Mucosa of rectum (tissue), 2 donors: ENCODE data around the gene DUSP15.

Experiments used
- H3K27ac ChIP-seq, 2 donors: one replicate each; pipeline ENCODE4 v1.7.0; 2013; ENCODE audit warnings: inconsistent platforms in 2 of 2, low read depth in 2 of 2, low read length in 2 of 2
- H3K27me3 ChIP-seq, 2 donors: one replicate each; pipeline ENCODE4 v1.7.0; 2013; ENCODE audit warnings: low read length in 2 of 2; ENCODE audit not compliant: control insufficient read depth in 2 of 2, insufficient read depth in 2 of 2
- H3K36me3 ChIP-seq, 2 donors: one replicate each; pipeline ENCODE4 v1.7.0; 2013; ENCODE audit warnings: low read length in 2 of 2; ENCODE audit not compliant: control insufficient read depth in 2 of 2, insufficient read depth in 2 of 2
- H3K4me1 ChIP-seq, 2 donors: one replicate each; pipeline ENCODE4 v1.7.0; 2013; ENCODE audit warnings: low read length in 2 of 2, mild to moderate bottlenecking in 1 of 2; ENCODE audit not compliant: control insufficient read depth in 2 of 2, insufficient read depth in 2 of 2
- H3K4me3 ChIP-seq, 2 donors: one replicate each; pipeline ENCODE4 v1.7.0; 2013; ENCODE audit warnings: low read length in 2 of 2
- H3K9ac ChIP-seq, 2 donors: one replicate each; pipeline ENCODE4 v1.7.0; 2013; ENCODE audit warnings: low read length in 2 of 2, low read depth in 1 of 2, mild to moderate bottlenecking in 1 of 2
- H3K9me3 ChIP-seq, 2 donors: one replicate each; pipeline ENCODE4 v1.7.0; 2013; ENCODE audit warnings: low read length in 2 of 2; ENCODE audit not compliant: control insufficient read depth in 2 of 2
- donor health status: healthy.
- donor health status: Normal muscosa, but diverticular disease.

Gene DUSP15

GRCh38 chr20:31859998-31860380 is 10.3 kb downstream of the DUSP15 start:
- peaks cover 18 to 24% of the 10 kb centered on the region in 2 donors for H3K27me3 ChIP-seq
- H3K27ac ChIP-seq: no peak overlapping the region
- peak overlapping the region in 1 of 2 donors; percentile 23 for H3K4me3 ChIP-seq
- H3K4me1 ChIP-seq: peaks cover 7 to 8% of the 10 kb centered on the region in 2 donors
- H3K9ac ChIP-seq: no peak overlapping the region
- no peaks in the 10 kb centered on the region for H3K9me3 ChIP-seq
- no peaks in the 10 kb centered on the region for H3K36me3 ChIP-seq

GRCh38 chr20:31859266-31859997 is 10.9 kb downstream of the DUSP15 start:
- H3K4me1 ChIP-seq: peaks cover 7 to 8% of the 10 kb centered on the region in 2 donors
- no peak overlapping the region for H3K4me3 ChIP-seq
- no peak overlapping the region for H3K9ac ChIP-seq
- H3K27ac ChIP-seq: no peak overlapping the region
- peaks cover 18 to 24% of the 10 kb centered on the region in 2 donors for H3K27me3 ChIP-seq
- H3K36me3 ChIP-seq: no peaks in the 10 kb centered on the region
- H3K9me3 ChIP-seq: no peaks in the 10 kb centered on the region

- Histone ChIP-seq H3K36me3 (no peaks in the 10 kb centered on the region), H3K9me3 (no peaks in the 10 kb centered on the region), H3K27ac (no peak overlapping the region), H3K4me1 (peaks cover 7 to 8% of the 10 kb centered on the region in 2 donors), H3K27me3 (peaks cover 21 to 24% of the 10 kb centered on the region in 2 donors), H3K9ac (no peak overlapping the region), H3K4me3 (no peak overlapping the region)
These were observed 11.6 kb downstream of the DUSP15 start for GRCh38 chr20:31858760-31859083.

- Histone ChIP-seq H3K27ac (no peak overlapping the region), H3K4me3 (no peak overlapping the region), H3K36me3 (no peaks in the 10 kb centered on the region), H3K9me3 (no peaks in the 10 kb centered on the region), H3K27me3 (peaks cover 21 to 24% of the 10 kb centered on the region in 2 donors), H3K4me1 (peaks cover 7 to 8% of the 10 kb centered on the region in 2 donors), H3K9ac (no peak overlapping the region)
These were observed 12.2 kb downstream of the DUSP15 start for GRCh38 chr20:31857861-31858759.

- H3K27me3 ChIP-seq: peaks cover 22 to 25% of the 10 kb centered on the region in 2 donors
- no peak overlapping the region for H3K27ac ChIP-seq
These were observed 13.8 kb downstream of the DUSP15 start for GRCh38 chr20:31856516-31856915.

GRCh38 chr20:31853481-31853880 is 16.8 kb downstream of the DUSP15 start:
- Histone ChIP-seq H3K4me1 (peaks cover 0 to 2% of the 10 kb centered on the region in 2 donors), H3K9me3 (no peaks in the 10 kb centered on the region), H3K4me3 (no peak overlapping the region), H3K9ac (no peak overlapping the region), H3K36me3 (no peaks in the 10 kb centered on the region), H3K27ac (no peak overlapping the region), H3K27me3 (peaks cover 11 to 21% of the 10 kb centered on the region in 2 donors)

More at GRCh38 chr20:31856516-31856915, 13.8 kb downstream of the DUSP15 start:
- H3K36me3 ChIP-seq: no peaks in the 10 kb centered on the region
- H3K9ac ChIP-seq: no peak overlapping the region
- H3K4me1 ChIP-seq: peaks cover 7 to 8% of the 10 kb centered on the region in 2 donors
- no peaks in the 10 kb centered on the region for H3K9me3 ChIP-seq
- H3K4me3 ChIP-seq: no peak overlapping the region

- Histone ChIP-seq H3K27me3 (peaks cover 8 to 21% of the 10 kb centered on the region in 2 donors), H3K27ac (no peak overlapping the region), H3K4me3 (no peak overlapping the region), H3K36me3 (no peaks in the 10 kb centered on the region), H3K9me3 (no peaks in the 10 kb centered on the region), H3K9ac (no peak overlapping the region), H3K4me1 (peaks cover 0 to 2% of the 10 kb centered on the region in 2 donors)
These were observed 18.9 kb downstream of the DUSP15 start for GRCh38 chr20:31851240-31851955.

- no peaks in the 10 kb centered on the region for H3K36me3 ChIP-seq
- H3K4me3 ChIP-seq: no peak overlapping the region
- H3K4me1 ChIP-seq: peaks cover 0 to 2% of the 10 kb centered on the region in 2 donors
- H3K9ac ChIP-seq: no peak overlapping the region
- peaks cover 5 to 17% of the 10 kb centered on the region in 2 donors for H3K27me3 ChIP-seq
- no peak overlapping the region for H3K27ac ChIP-seq
- no peaks in the 10 kb centered on the region for H3K9me3 ChIP-seq
These were observed 20.9 kb downstream of the DUSP15 start for GRCh38 chr20:31849306-31849930.

GRCh38 chr20:31848088-31848999 is 22.0 kb downstream of the DUSP15 start:
- Histone ChIP-seq H3K27me3 (peaks cover 5 to 15% of the 10 kb centered on the region in 2 donors), H3K4me3 (no peak overlapping the region), H3K36me3 (no peaks in the 10 kb centered on the region), H3K4me1 (peaks cover 0 to 2% of the 10 kb centered on the region in 2 donors), H3K9me3 (no peaks in the 10 kb centered on the region), H3K9ac (no peak overlapping the region), H3K27ac (no peak overlapping the region)
